Transverse colon (tissue), 4 donors: ENCODE measurements around the gene TRRAP.

ENCODE experiments used
- CTCF ChIP-seq, 5 experiments: fragments of 200-600 bp in 3 of 5; fragments of 450-650 bp in 2 of 5; sonication (generic) in 3 of 5; IDR thresholded peaks; 1 replicate in 2 of 5; 2 replicates in 3 of 5; pipeline ENCODE4 v1.5.1; 2016 to 2017; ENCODE audit warnings: antibody characterized with exemption in 5 of 5, inconsistent platforms in 3 of 5, mild to moderate bottlenecking in 2 of 5, moderate library complexity in 1 of 5
- EP300 ChIP-seq: sonication (generic); formaldehyde crosslinking; IDR thresholded peaks from one replicate; pipeline ENCODE4 v1.6.1; 2017; ENCODE audit warnings: antibody characterized with exemption, low read depth
- POLR2AphosphoS5 ChIP-seq, 3 donors: sonication (generic); formaldehyde crosslinking; IDR thresholded peaks; one replicate each; pipeline ENCODE4 v1.6.1; 2016; ENCODE audit warnings: antibody characterized with exemption in 3 of 3

GRCh38 chr7:99054781-99055180 lies 176.4 kb downstream of the TRRAP start:
- TF ChIP-seq CTCF (IDR thresholded peaks at IDR 0.05) (no peak), POLR2AphosphoS5 (IDR thresholded peaks at IDR 0.05) (no peak), EP300 (no peak)
